T-cell (primary cell): ENCODE results near the gene LENEP. TPM values are rescaled to one million over a fixed set of nuclear protein-coding genes. Genes with fewer than 3 reads are reported as not detected.
A peak's percentile ranks its signal among the peaks of the same experiment; 100 is the strongest.

Experiments
- ATAC-seq, 4 experiments: fragments of 200-7000 bp in 3 of 4; fragments of 150-1000 bp in 1 of 4; cut with Tn5 transposase; replicated peaks in 1 of 4; 1 replicate in 3 of 4; 2 replicates in 1 of 4; pipeline ENCODE4 v1.10.0; 2021; ENCODE audit warnings: moderate library complexity in 3 of 4, mild to moderate bottlenecking in 2 of 4, moderate number of reproducible peaks in 1 of 4
- CTCF ChIA-PET, 2 donors: fragments of 300-600 bp; sonication (Branson Sonifier 250); formaldehyde crosslinking; loops; one replicate each; lab custom pipeline; 2022; ENCODE audit warnings: antibody characterized with exemption in 2 of 2; lab: Charles Lee
- POLR2A ChIA-PET, 2 donors: fragments of 300-600 bp; sonication (Branson Sonifier 250); formaldehyde crosslinking; loops; one replicate each; lab custom pipeline; 2022; ENCODE audit warnings: antibody characterized with exemption in 2 of 2; lab: Charles Lee
- DNase-seq, 35 experiments: peaks; one replicate each; pipeline versions ENCODE4 v3.0.0 to v3.0.0-alpha.2; 2013 to 2023
- H3K27ac ChIP-seq: one replicate; pipeline ENCODE4 v1.5.1; 2013; ENCODE audit warnings: low read length
- H3K27me3 ChIP-seq, 2 experiments: replicated peaks in 1 of 2; 1 replicate in 1 of 2; 2 replicates in 1 of 2; pipeline versions ENCODE4 v1.6.1 to v1.7.0; 2013; ENCODE audit warnings: low read length in 1 of 2, mixed read lengths in 1 of 2; ENCODE audit not compliant: control insufficient read depth in 2 of 2, insufficient read depth in 2 of 2; ENCODE audit errors: extremely low read depth in 1 of 2
- H3K36me3 ChIP-seq, 2 donors: 1 replicate in 1 of 2; 2 replicates in 1 of 2; pipeline versions ENCODE4 v1.6.1 to v1.7.0; 2013; ENCODE audit warnings: low read length in 1 of 2; ENCODE audit not compliant: control insufficient read depth in 2 of 2, insufficient read depth in 1 of 2; ENCODE audit errors: extremely low read depth in 1 of 2
- H3K4me1 ChIP-seq, 2 experiments: 1 replicate in 1 of 2; 2 replicates in 1 of 2; pipeline versions ENCODE4 v1.6.1 to v1.7.0; 2013; ENCODE audit warnings: low read length in 2 of 2, mixed read lengths in 1 of 2; ENCODE audit not compliant: insufficient read depth in 2 of 2, control insufficient read depth in 1 of 2; ENCODE audit errors: extremely low read depth in 1 of 2
- H3K4me3 ChIP-seq, 2 donors: 1 replicate in 1 of 2; 2 replicates in 1 of 2; pipeline versions ENCODE4 v1.5.1 to v1.7.0; 2013; ENCODE audit warnings: mild to moderate bottlenecking in 2 of 2, low read length in 1 of 2, moderate library complexity in 1 of 2; ENCODE audit not compliant: control insufficient read depth in 1 of 2; ENCODE audit errors: extremely low read depth in 1 of 2
- H3K9me3 ChIP-seq: 2 replicates; pipeline ENCODE4 v1.7.0; 2013
- H3K27ac Mint-ChIP-seq, 2 donors: one replicate each; pipeline ENCODE4 v1.8.0; 2020 to 2021; ENCODE audit warnings: mild to moderate bottlenecking in 2 of 2, mixed read lengths in 2 of 2
- H3K27me3 Mint-ChIP-seq, 2 donors: one replicate each; pipeline ENCODE4 v1.8.0; 2021 to 2022; ENCODE audit warnings: mixed read lengths in 2 of 2
- H3K36me3 Mint-ChIP-seq: one replicate; pipeline ENCODE4 v1.8.0; 2021; ENCODE audit warnings: mixed read lengths
- H3K4me1 Mint-ChIP-seq, 3 donors: one replicate each; pipeline ENCODE4 v1.8.0; 2020 to 2022; ENCODE audit warnings: mixed read lengths in 3 of 3, mild to moderate bottlenecking in 1 of 3
- H3K4me3 Mint-ChIP-seq, 3 donors: one replicate each; pipeline ENCODE4 v1.8.0; 2020 to 2022; ENCODE audit warnings: mild to moderate bottlenecking in 3 of 3, mixed read lengths in 3 of 3, moderate library complexity in 3 of 3
- H3K9me3 Mint-ChIP-seq, 3 donors: one replicate each; pipeline ENCODE4 v1.8.0; 2020 to 2022; ENCODE audit warnings: mixed read lengths in 3 of 3
- WGBS: methylation state at CpG from one replicate; pipeline ENCODE4 v1.1.5; 2013; ENCODE audit warnings: missing lambda C conversion rate; ENCODE audit not compliant: insufficient coverage; 5-methylcytosine and 5-hydroxymethylcytosine counted together
- total RNA-seq, 35 experiments: library from RNA in 6 of 35; stranded (reverse) in 6 of 35; fragments of 120-200 nt in 1 of 35; gene quantifications; one replicate each; pipeline versions ENCODE4 v1.2.1 to v1.2.4 and lab custom pipeline; 2013 to 2026

The LENEP gene
- total RNA-seq, 5 donors from 2014 or later (not counting 1 experiment from before 2014, with no cell fraction given) = 1.3 to 3.0 (median 1.6) TPM; not detected in 2

DNA sequence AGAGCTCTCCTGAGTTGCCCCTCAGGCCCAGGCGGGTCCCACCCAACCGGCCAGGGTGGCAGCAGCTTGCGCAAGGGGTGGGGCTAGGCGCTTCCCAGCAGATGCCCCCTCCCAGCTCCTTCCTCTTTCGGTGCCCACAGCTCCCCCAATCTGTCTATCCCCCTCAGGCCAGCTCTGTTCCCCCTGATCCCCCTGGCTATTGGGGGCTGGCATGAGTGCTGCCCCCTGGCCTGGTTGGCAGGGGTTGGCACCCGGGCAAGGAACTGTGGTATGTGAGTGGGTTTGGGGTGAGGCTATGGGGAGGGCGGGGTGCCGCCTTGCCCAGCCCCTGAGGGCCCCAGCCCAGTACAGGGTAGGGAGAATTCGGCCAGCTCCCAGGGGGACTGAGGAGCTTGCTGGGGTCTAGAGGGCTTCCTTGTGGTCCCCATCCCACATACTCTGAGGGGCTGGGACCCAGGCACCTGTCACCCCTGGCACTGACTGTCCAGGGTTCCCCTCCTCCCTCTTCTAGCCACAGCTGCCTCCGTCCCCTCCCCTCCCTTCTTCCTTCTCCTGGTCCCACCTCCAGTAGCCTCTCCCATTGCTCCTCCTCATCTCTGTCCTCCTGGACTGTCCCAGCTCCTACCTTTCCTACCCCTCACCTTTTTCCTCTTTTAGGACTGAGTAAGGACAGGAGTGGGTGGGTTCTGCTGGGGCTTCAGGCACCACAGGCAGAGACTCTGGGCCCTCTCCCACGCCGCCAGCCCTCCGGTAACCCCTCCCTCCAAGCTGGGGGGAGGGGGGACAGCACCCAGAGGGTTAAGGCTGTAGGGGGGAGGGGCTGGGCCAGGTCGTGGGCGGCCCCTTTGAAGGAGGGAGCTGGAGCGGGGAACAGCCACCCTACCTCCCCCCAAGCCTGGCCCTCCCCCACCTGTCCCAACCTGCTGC, 14.9 kb downstream of the LENEP start:
- no peaks in the 10 kb centered on the region for H3K9me3 Mint-ChIP-seq
- no peaks in the 10 kb centered on the region for H3K36me3 ChIP-seq
- H3K4me1 Mint-ChIP-seq = peaks cover 78 to 88% (median 83%) of the 10 kb centered on the region in 3 donors
- peaks cover 39 to 99% of the 10 kb centered on the region in 2 experiments for H3K4me1 ChIP-seq
- H3K27ac ChIP-seq = peak overlapping the region; percentile 80
- peak overlapping the region; percentile 62 to 71 for H3K4me3 ChIP-seq
- no peaks in the 10 kb centered on the region for H3K9me3 ChIP-seq
- ATAC-seq (no peak), DNase-seq (peak in 1 of 35 experiments; percentile 28)
- H3K27me3 ChIP-seq = no peaks in the 10 kb centered on the region
- H3K27ac Mint-ChIP-seq = peak overlapping the region; percentile 92 to 95
- 25% methylated on average over 2 of the region's 16 CpGs for WGBS
- CTCF ChIA-PET = interaction anchor here in 1 of 2 donors (0.7 to 1.0 kb wide), 2 partner anchors 9 to 10 kb away, joined by 3 to 10 read pairs; no protein-coding TSS in a partner anchor
- H3K36me3 Mint-ChIP-seq = no peaks in the 10 kb centered on the region
- no peaks in the 10 kb centered on the region for H3K27me3 Mint-ChIP-seq
- H3K4me3 Mint-ChIP-seq = peak overlapping the region; percentile 74 to 89 (median 83)
- POLR2A ChIA-PET = interaction anchor here in 1 of 2 donors (0.6 to 0.7 kb wide), 2 partner anchors 12 to 47 kb away, joined by 3 to 4 read pairs; no protein-coding TSS in a partner anchor

DNA sequence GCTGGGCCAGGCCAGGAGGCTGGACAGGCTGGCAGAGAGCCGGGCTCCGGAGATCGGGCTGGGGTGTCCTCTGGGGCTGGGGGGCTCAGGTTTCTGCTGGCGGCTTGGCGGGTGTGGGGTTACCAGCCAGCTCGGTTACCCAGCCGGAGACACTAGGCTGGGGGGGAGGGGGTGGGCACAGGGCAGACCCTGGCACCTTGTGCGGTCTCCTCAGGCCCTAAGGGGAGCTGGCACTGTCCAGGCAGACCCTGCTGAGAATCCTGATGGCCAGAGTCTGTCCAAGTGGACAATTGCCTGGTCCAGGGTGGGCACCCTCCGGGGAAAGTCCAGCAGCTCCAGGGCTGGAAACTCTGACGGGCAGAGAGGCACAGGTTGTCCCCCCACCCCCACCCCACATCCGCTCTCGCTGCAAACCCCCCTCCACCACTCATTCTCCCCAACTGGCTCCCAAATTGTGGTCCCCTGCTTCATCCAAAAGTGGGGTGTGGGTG, 15.9 kb downstream of the LENEP start:
- ChIA-PET POLR2A (interaction anchor here in 1 of 2 donors (0.6 kb wide), 1 partner anchor 48 kb away, joined by 4 read pairs; no protein-coding TSS in a partner anchor), CTCF (interaction anchor here in 1 of 2 donors (0.6 kb wide), 1 partner anchor 404 kb away, joined by 3 read pairs; no protein-coding TSS in a partner anchor)
- H3K27me3 ChIP-seq = no peaks in the 10 kb centered on the region
- H3K27ac ChIP-seq = peak overlapping the region; percentile 80
- peaks cover 41 to 99% of the 10 kb centered on the region in 2 experiments for H3K4me1 ChIP-seq
- Mint-ChIP-seq H3K27ac (peak overlapping the region; percentile 91 to 95), H3K4me1 (peaks cover 80 to 91% (median 85%) of the 10 kb centered on the region in 3 donors), H3K27me3 (no peaks in the 10 kb centered on the region), H3K9me3 (no peaks in the 10 kb centered on the region), H3K4me3 (peak overlapping the region; percentile 74 to 89 (median 83)), H3K36me3 (no peaks in the 10 kb centered on the region)
- DNase-seq (no peak), ATAC-seq (no peak)
- H3K9me3 ChIP-seq = no peaks in the 10 kb centered on the region
- H3K4me3 ChIP-seq = peak overlapping the region; percentile 62 to 71
- peaks cover 0 to 1% of the 10 kb centered on the region in 2 donors for H3K36me3 ChIP-seq
- 36% methylated on average over 9 of the region's 12 CpGs for WGBS

DNA sequence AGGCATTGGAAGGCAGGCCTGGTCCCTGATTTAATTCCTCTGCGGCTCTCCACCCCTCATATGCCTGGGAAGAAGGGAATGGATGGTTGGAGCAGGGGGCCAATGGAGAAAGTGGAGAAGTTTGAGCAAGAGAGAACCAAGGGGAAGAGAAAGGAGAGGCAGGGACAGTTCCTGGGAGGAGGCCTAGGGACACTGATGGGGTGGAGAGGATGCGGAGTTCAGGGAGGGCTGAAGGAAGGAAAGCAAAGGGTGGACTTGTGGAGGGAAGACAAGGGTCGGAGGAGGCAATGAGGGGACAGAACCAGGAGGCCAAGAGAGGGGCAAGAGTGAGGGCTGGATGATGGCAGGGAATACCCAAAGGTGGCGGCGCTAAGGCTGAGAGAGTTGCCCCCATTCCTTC, 16.4 kb downstream of the LENEP start:
- no peak for DNase-seq
- H3K4me3 Mint-ChIP-seq = peak overlapping the region; percentile 74 to 89 (median 83)
- H3K36me3 ChIP-seq = peaks cover 0 to 6% of the 10 kb centered on the region in 2 donors
- ATAC-seq = no peak
- no peaks in the 10 kb centered on the region for H3K36me3 Mint-ChIP-seq
- CTCF ChIA-PET = no interaction called here
- H3K9me3 Mint-ChIP-seq = no peaks in the 10 kb centered on the region
- POLR2A ChIA-PET = no interaction called here
- peaks cover 39 to 99% of the 10 kb centered on the region in 2 experiments for H3K4me1 ChIP-seq
- WGBS = 26% methylated on average over 2 of the region's 5 CpGs
- H3K27ac Mint-ChIP-seq = peak overlapping the region; percentile 91 to 95
- no peaks in the 10 kb centered on the region for H3K27me3 Mint-ChIP-seq
- peak overlapping the region; percentile 62 to 71 for H3K4me3 ChIP-seq
- no peaks in the 10 kb centered on the region for H3K27me3 ChIP-seq
- peaks cover 78 to 90% (median 84%) of the 10 kb centered on the region in 3 donors for H3K4me1 Mint-ChIP-seq
- peak overlapping the region; percentile 80 for H3K27ac ChIP-seq
- H3K9me3 ChIP-seq = no peaks in the 10 kb centered on the region

DNA sequence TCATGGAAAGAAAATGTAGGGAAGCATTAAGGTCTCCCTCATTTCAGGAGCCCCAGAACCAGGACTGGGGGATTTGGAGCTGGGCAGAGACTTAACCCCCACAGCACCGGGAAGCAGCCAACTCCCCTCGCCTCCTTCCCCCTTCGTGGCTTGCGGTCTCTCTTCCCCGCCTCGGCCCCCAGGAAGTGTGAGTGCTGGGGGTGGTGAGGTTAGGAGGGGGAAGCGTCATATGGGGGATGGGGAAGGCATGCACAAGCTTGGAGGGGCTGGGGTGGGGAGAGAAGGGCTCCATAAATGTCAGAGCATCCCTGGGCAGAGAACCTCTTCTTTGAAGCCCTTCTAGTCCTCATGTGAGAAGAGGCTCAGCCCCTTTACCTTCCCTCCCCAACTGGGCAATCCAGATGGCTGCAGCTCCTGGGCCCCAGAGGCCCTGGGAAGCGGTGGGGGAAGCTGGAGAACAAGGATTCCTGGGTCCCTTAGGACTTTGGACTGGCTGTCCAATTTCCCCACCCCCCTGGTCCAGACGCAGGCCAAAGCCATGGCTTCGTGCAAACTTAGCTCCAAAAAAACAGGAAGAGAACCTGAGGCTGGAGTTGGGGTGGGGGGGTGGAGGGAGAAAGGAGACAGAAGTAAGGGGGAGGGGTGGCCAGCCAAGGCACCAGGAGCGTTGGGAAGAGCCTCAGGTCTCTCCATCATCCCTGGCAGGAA, 17.0 kb downstream of the LENEP start:
- Histone ChIP-seq H3K9me3 (no peaks in the 10 kb centered on the region), H3K4me3 (peak overlapping the region; percentile 62 to 71), H3K36me3 (peaks cover 1 to 12% of the 10 kb centered on the region in 2 donors), H3K27ac (peak overlapping the region; percentile 80), H3K27me3 (no peaks in the 10 kb centered on the region), H3K4me1 (peaks cover 37 to 99% of the 10 kb centered on the region in 2 experiments)
- Mint-ChIP-seq H3K27ac (peak overlapping the region; percentile 91 to 95), H3K9me3 (no peaks in the 10 kb centered on the region), H3K4me3 (peak overlapping the region; percentile 74 to 89 (median 83)), H3K27me3 (no peaks in the 10 kb centered on the region), H3K4me1 (peaks cover 73 to 89% (median 83%) of the 10 kb centered on the region in 3 donors), H3K36me3 (no peaks in the 10 kb centered on the region)
- 35% methylated on average over 2 of the region's 11 CpGs for WGBS
- DNase-seq (peak in 1 of 35 experiments; percentile 16), ATAC-seq (peak in 2 of 4 experiments; percentile 9 to 21)
- ChIA-PET CTCF (interaction anchor here (0.6 to 1.2 kb wide), 5 partner anchors 10 to 75 kb away, joined by 3 to 5 read pairs (median 3); no protein-coding TSS in a partner anchor), POLR2A (interaction anchor here in 1 of 2 donors (0.7 kb wide), 1 partner anchor 20 kb away, joined by 3 read pairs; no protein-coding TSS in a partner anchor)

DNA sequence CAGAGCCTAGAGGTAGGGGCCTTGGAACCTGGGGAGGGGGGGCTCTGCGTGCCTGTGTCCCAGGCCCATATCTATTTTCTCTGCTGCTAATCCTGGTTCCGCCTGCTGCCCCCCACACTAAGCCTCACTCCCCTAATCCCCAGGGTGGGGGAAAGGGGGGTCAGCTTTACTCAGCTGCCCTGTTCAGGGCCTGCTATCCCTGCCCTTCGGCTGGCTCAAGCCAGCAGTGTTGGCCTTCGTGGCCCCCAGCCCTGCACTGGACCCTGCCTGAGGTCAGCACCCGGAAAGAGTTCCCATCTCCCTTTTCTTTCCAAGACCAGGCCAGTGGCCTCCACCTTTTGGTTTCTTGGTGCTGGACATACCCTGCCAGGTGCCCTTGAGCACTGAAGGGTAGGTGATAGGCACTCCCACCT, 17.6 kb downstream of the LENEP start:
- peak overlapping the region; percentile 45 to 89 (median 46) for H3K4me3 Mint-ChIP-seq
- Histone ChIP-seq H3K9me3 (no peaks in the 10 kb centered on the region), H3K4me3 (peak overlapping the region; percentile 54 to 71), H3K27me3 (no peaks in the 10 kb centered on the region), H3K4me1 (peaks cover 41 to 99% of the 10 kb centered on the region in 2 experiments), H3K36me3 (peaks cover 4 to 18% of the 10 kb centered on the region in 2 donors), H3K27ac (peak overlapping the region; percentile 80)
- ATAC-seq (no peak), DNase-seq (no peak)
- POLR2A ChIA-PET = interaction anchor here in 1 of 2 donors (0.5 kb wide), 1 partner anchor 1356 kb away, joined by 7 read pairs; no protein-coding TSS in a partner anchor
- H3K27ac Mint-ChIP-seq = peak overlapping the region; percentile 91 to 95
- H3K36me3 Mint-ChIP-seq = peaks cover 3% of the 10 kb centered on the region
- H3K4me1 Mint-ChIP-seq = peaks cover 73 to 89% (median 83%) of the 10 kb centered on the region in 3 donors
- 81% methylated on average over 3 of the region's 5 CpGs for WGBS
- H3K9me3 Mint-ChIP-seq = no peaks in the 10 kb centered on the region
- H3K27me3 Mint-ChIP-seq = no peaks in the 10 kb centered on the region
- CTCF ChIA-PET = interaction anchor here in 1 of 2 donors (1.2 kb wide), 1 partner anchor 74 kb away, joined by 3 read pairs; no protein-coding TSS in a partner anchor
